ENCODE data around the gene DACT1.

DNA sequence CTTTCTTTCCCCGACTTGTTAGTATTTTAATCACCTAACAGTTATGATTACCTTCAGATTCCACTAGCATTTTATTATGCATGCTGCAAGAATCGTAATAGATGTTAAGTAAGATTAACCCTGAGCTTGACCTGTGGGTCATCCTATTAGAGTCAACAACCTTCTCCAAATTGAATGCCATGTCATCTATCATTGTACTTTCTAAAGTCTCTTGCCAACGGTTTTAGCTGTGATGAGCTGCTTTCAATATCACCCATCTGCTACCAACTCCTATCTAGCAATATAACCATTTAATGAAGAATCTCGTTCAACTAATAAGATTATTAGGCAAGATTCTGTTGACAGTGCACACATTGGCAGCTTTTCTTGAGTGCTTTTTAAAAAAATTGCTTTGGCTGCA is 33.7 kb downstream of the DACT1 start:
- TF ChIP-seq, protein P1, sequence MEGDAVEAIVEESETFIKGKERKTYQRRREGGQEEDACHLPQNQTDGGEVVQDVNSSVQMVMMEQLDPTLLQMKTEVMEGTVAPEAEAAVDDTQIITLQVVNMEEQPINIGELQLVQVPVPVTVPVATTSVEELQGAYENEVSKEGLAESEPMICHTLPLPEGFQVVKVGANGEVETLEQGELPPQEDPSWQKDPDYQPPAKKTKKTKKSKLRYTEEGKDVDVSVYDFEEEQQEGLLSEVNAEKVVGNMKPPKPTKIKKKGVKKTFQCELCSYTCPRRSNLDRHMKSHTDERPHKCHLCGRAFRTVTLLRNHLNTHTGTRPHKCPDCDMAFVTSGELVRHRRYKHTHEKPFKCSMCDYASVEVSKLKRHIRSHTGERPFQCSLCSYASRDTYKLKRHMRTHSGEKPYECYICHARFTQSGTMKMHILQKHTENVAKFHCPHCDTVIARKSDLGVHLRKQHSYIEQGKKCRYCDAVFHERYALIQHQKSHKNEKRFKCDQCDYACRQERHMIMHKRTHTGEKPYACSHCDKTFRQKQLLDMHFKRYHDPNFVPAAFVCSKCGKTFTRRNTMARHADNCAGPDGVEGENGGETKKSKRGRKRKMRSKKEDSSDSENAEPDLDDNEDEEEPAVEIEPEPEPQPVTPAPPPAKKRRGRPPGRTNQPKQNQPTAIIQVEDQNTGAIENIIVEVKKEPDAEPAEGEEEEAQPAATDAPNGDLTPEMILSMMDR (IDR thresholded peaks at IDR 0.05; ENCODE audit: low read depth, low read length, missing input control), result no peak
- TF ChIP-seq MAX (IDR thresholded peaks at IDR 0.05), result no peak
- no peak for TF ChIP-seq JUND (IDR thresholded peaks at IDR 0.05)
- no peak for TF ChIP-seq EGR1 (IDR thresholded peaks at IDR 0.05; ENCODE audit: low read depth in 2 of 2)
- TF ChIP-seq TAF1 (conservative IDR thresholded peaks at IDR 0.05), result no peak
- no peak for TF ChIP-seq GABPA (IDR thresholded peaks at IDR 0.05 in 1 of 2, conservative IDR thresholded peaks at IDR 0.05 in 1 of 2)
- TF ChIP-seq, protein P2, sequence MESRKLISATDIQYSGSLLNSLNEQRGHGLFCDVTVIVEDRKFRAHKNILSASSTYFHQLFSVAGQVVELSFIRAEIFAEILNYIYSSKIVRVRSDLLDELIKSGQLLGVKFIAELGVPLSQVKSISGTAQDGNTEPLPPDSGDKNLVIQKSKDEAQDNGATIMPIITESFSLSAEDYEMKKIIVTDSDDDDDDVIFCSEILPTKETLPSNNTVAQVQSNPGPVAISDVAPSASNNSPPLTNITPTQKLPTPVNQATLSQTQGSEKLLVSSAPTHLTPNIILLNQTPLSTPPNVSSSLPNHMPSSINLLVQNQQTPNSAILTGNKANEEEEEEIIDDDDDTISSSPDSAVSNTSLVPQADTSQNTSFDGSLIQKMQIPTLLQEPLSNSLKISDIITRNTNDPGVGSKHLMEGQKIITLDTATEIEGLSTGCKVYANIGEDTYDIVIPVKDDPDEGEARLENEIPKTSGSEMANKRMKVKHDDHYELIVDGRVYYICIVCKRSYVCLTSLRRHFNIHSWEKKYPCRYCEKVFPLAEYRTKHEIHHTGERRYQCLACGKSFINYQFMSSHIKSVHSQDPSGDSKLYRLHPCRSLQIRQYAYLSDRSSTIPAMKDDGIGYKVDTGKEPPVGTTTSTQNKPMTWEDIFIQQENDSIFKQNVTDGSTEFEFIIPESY (IDR thresholded peaks at IDR 0.05), result no peak
- TF ChIP-seq SP1 (IDR thresholded peaks at IDR 0.05), result no peak
- no peak for TF ChIP-seq RAD21 (IDR thresholded peaks at IDR 0.05)
- no peak for TF ChIP-seq YY1 (IDR thresholded peaks at IDR 0.05)
- TF ChIP-seq FOXA1 (IDR thresholded peaks at IDR 0.05), result no peak
- TF ChIP-seq HNF4A (conservative IDR thresholded peaks at IDR 0.05), result no peak
- TF ChIP-seq RXRA (IDR thresholded peaks at IDR 0.05), result no peak
- TF ChIP-seq, protein P3, sequence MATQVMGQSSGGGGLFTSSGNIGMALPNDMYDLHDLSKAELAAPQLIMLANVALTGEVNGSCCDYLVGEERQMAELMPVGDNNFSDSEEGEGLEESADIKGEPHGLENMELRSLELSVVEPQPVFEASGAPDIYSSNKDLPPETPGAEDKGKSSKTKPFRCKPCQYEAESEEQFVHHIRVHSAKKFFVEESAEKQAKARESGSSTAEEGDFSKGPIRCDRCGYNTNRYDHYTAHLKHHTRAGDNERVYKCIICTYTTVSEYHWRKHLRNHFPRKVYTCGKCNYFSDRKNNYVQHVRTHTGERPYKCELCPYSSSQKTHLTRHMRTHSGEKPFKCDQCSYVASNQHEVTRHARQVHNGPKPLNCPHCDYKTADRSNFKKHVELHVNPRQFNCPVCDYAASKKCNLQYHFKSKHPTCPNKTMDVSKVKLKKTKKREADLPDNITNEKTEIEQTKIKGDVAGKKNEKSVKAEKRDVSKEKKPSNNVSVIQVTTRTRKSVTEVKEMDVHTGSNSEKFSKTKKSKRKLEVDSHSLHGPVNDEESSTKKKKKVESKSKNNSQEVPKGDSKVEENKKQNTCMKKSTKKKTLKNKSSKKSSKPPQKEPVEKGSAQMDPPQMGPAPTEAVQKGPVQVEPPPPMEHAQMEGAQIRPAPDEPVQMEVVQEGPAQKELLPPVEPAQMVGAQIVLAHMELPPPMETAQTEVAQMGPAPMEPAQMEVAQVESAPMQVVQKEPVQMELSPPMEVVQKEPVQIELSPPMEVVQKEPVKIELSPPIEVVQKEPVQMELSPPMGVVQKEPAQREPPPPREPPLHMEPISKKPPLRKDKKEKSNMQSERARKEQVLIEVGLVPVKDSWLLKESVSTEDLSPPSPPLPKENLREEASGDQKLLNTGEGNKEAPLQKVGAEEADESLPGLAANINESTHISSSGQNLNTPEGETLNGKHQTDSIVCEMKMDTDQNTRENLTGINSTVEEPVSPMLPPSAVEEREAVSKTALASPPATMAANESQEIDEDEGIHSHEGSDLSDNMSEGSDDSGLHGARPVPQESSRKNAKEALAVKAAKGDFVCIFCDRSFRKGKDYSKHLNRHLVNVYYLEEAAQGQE (IDR thresholded peaks at IDR 0.05), result no peak
